Stimulated activated CD8-positive, alpha-beta memory T cell treated with anti-CD3 and anti-CD28 coated beads, Interleukin-7, amount 100 ng/mL, for 48 hours (primary cell): ENCODE measurements around the gene GTSE1.

ENCODE experiments used
- DNase-seq, 2 donors: peaks; one replicate each; pipeline ENCODE4 v3.0.0-alpha.2; 2020; ENCODE audit warnings: low read depth in 1 of 2; ENCODE audit errors: extremely low read depth in 1 of 2

Gene GTSE1

GRCh38 chr22:46350646-46351045, 54.0 kb downstream of the GTSE1 start:
- DNase-seq: no peak

- DNase-seq: no peak
These were observed 54.6 kb downstream of the GTSE1 start for GRCh38 chr22:46351131-46351735.

GRCh38 chr22:46351767-46352166, 55.1 kb downstream of the GTSE1 start:
- DNase-seq: no peak

- no peak for DNase-seq
These were observed 55.6 kb downstream of the GTSE1 start for GRCh38 chr22:46352276-46352675.

- no peak for DNase-seq
These were observed 56.2 kb downstream of the GTSE1 start for GRCh38 chr22:46352691-46353386.

- no peak for DNase-seq
These were observed 56.9 kb downstream of the GTSE1 start for GRCh38 chr22:46353483-46354105.

- no peak for DNase-seq
These were observed 57.7 kb downstream of the GTSE1 start for GRCh38 chr22:46354176-46354992.

GRCh38 chr22:46354993-46355305, 58.3 kb downstream of the GTSE1 start:
- no peak for DNase-seq

GRCh38 chr22:46355369-46355995, 58.8 kb downstream of the GTSE1 start:
- DNase-seq: no peak

GRCh38 chr22:46355996-46356471, 59.4 kb downstream of the GTSE1 start:
- no peak for DNase-seq

GRCh38 chr22:46356496-46357480, 60.1 kb downstream of the GTSE1 start:
- no peak for DNase-seq

GRCh38 chr22:46357711-46358520, 61.2 kb downstream of the GTSE1 start:
- no peak for DNase-seq

GRCh38 chr22:46358766-46359165, 62.1 kb downstream of the GTSE1 start:
- DNase-seq: no peak

- DNase-seq: no peak
These were observed 62.7 kb downstream of the GTSE1 start for GRCh38 chr22:46359362-46359761.

GRCh38 chr22:46360097-46360496, 63.4 kb downstream of the GTSE1 start:
- no peak for DNase-seq

GRCh38 chr22:46360891-46361290, 64.2 kb downstream of the GTSE1 start:
- no peak for DNase-seq

- no peak for DNase-seq
These were observed 65.1 kb downstream of the GTSE1 start for GRCh38 chr22:46361826-46362202.

- DNase-seq: no peak
These were observed 65.7 kb downstream of the GTSE1 start for GRCh38 chr22:46362203-46362933.
